Measurements from ENCODE around the gene AGTPBP1.

AGTPBP1 gene

GRCh38 chr9:85528607-85529006 lies 213.1 kb downstream of the AGTPBP1 start:
- no peak for DNase-seq

- no peak for DNase-seq
These were observed 213.6 kb downstream of the AGTPBP1 start for GRCh38 chr9:85528142-85528541.

DNA sequence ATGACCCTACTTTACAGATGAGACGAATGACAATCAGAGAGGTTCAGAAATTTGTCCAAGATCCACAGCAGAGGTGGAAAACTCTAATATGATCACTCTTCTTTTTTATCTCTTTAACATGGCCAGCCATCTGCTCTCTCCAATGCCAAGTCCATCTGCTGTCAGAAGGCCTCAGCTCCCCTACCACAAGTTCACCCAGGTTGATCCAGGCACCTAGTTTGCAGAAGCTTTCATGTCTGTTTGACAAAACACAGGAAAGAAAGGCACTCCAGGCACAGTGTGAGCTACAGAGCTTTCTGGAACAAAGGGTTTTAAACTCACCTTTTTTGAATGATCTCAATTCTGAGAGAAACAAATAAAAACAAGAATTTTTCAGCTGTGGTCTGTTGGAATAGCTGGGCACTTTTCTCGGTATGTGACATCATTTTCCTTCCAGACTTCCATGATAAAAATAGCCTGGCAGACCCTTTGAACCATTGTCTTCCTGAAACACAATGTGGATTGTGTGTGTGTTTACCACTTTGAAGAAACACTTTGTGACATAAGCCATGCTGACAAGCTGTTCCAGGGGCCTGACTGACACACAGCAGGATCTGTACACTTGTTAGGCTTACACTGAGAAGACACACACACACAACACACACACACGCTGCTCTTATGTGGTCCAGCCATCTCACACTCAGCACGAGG lies 214.3 kb downstream of the AGTPBP1 start:
- no peak for DNase-seq

GRCh38 chr9:85524531-85524930 lies 217.2 kb downstream of the AGTPBP1 start:
- DNase-seq = no peak

DNA sequence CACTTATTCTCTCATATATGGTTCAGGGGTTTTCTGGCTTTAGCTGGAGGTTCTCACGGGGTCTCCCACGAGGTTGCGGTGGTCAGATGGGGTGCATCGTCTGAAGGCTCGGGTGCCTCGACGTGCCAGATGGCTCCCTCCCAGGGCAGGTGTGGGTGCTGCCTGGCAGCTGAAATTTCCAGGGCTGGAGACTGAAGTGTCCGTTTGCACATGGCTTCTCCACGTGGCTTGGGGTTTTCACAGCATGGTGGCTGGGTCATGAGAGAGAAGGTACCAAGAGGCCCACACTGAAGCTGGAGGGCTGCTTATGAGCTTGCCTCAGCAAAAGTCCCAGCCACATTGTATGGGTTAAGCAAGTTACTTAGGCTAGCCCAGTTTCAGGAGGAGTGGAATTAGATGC lies 218.6 kb downstream of the AGTPBP1 start:
- no peak for DNase-seq

GRCh38 chr9:85522459-85523092 lies 219.2 kb downstream of the AGTPBP1 start:
- DNase-seq = no peak

- DNase-seq = no peak
These were observed 220.2 kb downstream of the AGTPBP1 start for GRCh38 chr9:85521371-85522197.

- no peak for DNase-seq
These were observed 224.6 kb downstream of the AGTPBP1 start for GRCh38 chr9:85516976-85517637.

GRCh38 chr9:85516455-85516854 lies 225.3 kb downstream of the AGTPBP1 start:
- no peak for DNase-seq

GRCh38 chr9:85515021-85515420 lies 226.7 kb downstream of the AGTPBP1 start:
- DNase-seq = no peak

DNA sequence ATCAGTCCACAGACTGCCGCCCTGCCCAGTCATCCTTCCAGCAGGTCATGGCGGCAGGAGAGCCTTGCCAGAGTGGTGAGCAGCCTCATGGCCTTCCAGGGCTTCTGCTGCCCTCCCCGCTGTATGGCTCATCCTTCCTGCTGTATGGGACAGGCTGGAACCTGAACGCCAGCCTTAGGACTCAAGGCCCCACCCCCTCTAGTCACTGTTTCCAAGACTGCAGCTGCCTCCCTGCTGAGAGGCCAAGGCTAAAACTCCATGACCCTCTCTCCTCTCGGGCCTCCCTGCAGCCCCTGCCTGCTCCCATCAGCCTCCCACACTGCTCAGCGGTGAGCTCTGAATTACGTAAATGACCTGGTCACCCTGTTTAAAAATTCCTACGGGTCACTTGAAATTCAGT lies 227.5 kb downstream of the AGTPBP1 start:
- DNase-seq = no peak

GRCh38 chr9:85511746-85512145 lies 230.0 kb downstream of the AGTPBP1 start:
- DNase-seq = no peak

DNA sequence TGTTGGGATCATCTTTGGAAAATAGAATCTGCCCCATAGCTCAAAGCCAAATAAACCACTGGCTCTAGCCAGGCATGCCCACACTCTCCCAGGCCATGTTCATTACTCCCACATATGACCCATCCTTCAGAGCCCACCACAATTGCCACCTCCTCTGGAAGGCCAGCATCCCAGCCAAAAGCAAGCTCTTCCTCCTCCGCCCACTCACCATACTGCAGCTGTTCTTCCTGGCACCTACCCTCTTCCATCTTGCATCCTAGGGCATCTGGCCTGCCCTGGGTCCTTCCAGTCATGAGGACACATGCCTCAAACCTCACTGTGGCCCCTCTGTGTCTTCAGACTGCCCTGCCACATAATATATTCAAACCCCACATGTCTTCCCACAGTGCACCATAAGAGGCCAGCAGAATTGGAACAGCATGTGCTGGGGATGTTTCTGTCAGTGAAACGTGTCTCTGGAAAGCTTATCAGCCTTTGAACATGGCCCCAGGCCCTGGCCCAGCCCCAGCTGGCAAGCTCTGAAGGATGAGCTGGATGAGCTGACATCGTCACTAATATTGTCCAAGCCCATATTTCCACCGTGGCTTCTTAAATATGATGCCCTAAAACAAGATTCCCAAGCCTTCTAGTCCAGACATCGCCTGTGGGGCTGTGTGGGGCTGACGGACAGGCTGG lies 230.8 kb downstream of the AGTPBP1 start:
- DNase-seq = no peak

- no peak for DNase-seq
These were observed 233.1 kb downstream of the AGTPBP1 start for GRCh38 chr9:85508616-85509015.

- no peak for DNase-seq
These were observed 236.1 kb downstream of the AGTPBP1 start for GRCh38 chr9:85505612-85506011.

DNA sequence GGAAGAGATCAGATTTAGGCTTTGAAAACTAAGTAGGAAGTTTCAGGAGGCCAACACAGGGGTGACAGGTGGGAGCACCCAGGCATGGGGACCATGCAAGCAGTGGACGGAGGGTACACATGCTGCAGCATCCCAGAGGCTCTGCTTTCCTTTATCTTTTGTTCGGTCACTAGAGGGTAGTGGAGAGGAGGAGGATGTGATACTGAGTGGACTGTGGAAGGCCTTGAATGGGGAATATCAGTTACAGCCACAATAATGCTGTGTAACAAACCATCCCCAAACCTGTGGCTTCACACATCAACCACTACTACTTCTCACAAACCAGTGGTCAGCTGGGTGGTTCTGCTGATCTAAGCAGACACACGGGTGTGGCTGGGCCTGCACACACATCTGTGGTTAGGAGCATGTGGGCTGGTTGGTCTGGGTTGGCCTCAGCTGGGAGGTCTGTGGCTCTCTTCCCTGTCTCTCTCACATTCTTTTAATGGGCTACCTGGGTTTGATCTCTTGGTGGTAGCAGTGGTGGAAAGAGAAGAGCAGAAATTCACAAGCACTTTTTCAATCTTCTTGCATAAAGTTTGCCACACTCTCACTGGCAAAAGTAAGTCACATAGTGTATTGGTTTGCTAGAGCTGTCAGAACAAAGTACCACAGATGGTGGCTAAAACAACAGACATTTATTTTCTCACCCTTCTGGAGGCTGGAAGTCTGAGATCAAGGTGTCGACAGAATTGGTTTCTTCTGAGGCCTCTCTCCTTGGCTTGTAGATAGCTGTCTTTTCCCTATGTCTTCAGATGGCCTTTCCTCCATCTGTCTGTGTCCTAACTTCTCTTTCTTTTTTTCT lies 238.7 kb downstream of the AGTPBP1 start:
- no peak for DNase-seq

DNA sequence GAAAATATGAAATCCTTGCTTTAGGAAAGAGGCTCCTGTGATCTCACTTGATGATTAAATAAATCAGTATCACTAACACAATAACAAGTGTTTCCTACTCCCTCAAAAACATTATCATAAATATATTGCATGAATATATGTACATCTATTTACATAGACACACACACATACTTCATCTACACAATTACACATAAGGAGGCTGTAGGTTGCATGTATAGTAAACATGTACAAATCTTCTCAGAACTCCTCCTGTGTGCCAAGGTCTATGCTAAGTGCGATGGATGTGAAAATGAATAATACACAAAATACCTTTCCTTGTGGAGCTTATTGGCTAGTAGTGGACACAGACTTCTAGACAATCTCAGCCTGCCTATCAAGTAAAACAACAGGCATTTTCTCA lies 239.9 kb downstream of the AGTPBP1 start:
- DNase-seq = no peak

GRCh38 chr9:85501456-85501855 lies 240.3 kb downstream of the AGTPBP1 start:
- DNase-seq = no peak
